ENCODE measurements around the gene GBP4. TPM values are rescaled to one million over a fixed set of nuclear protein-coding genes. Genes with fewer than 3 reads are reported as not detected.

GBP4 gene, protein sequence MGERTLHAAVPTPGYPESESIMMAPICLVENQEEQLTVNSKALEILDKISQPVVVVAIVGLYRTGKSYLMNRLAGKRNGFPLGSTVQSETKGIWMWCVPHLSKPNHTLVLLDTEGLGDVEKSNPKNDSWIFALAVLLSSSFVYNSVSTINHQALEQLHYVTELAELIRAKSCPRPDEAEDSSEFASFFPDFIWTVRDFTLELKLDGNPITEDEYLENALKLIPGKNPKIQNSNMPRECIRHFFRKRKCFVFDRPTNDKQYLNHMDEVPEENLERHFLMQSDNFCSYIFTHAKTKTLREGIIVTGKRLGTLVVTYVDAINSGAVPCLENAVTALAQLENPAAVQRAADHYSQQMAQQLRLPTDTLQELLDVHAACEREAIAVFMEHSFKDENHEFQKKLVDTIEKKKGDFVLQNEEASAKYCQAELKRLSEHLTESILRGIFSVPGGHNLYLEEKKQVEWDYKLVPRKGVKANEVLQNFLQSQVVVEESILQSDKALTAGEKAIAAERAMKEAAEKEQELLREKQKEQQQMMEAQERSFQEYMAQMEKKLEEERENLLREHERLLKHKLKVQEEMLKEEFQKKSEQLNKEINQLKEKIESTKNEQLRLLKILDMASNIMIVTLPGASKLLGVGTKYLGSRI
- 0.02 TPM in 1 of 5 replicates, not detected in the others for total RNA-seq (2022; extraction: Qiagen RNA extraction; ENCODE audit: low read depth)

GRCh38 chr1:89198491-89199072 lies at the start of gene GBP4:
Gene GBP4, minus strand, starts transcription at chr1:89198942. Its CDS starts 108 bp downstream, at chr1:89198834.

DNA sequence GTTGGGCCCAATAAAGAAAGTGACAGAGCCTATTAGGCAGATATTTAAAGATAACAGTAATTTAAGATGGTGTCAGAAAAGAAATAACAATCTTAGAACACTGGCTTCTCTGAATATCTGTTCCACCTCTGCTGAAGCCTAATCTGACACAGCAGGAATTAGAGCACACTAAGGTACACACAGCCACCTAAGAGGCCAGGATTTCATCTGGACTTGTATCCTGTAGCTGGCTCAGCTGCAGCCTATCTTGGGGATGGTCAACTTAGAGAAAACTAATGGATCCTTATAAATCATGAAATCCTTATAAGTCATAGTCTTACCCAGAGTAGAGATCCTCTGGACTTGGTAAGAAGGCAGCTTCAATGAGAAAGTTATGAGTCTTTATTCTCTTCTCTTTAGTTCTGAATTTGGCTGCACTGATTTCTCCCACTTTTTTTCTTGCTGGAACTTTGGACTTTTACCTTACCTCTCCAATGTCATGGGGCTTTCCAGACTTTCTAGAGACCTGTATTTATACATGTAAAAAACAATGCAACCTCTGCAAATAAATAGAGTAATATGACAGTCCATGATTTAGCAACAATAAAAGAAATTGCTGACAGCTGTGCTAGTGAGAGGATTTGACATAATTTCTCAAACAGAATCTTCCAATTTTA lies 23.0 kb downstream of the GBP4 start, which contains the start of gene GBP7:
GBP7 (minus strand) TSS at position 403 of the 656 bp plus-strand sequence. CDS start 4,068 bp downstream, outside the sequence.

Other genes with a start within 250 kb of the GBP4 start
- 5.6 to 8.8 TPM (median 6.7 TPM) in 5 replicates for gene KYAT3, start 206.3 kb downstream of the GBP4 start, total RNA-seq (2022; extraction: Qiagen RNA extraction; ENCODE audit: low read depth)
- 2.3 to 3.1 TPM (median 2.6 TPM) in 5 replicates for gene RBMXL1, start 206.3 kb downstream of the GBP4 start, total RNA-seq (2022; extraction: Qiagen RNA extraction; ENCODE audit: low read depth)
- 1.1 to 1.3 TPM (median 1.3 TPM) in 5 replicates for gene GBP3, start 176.1 kb downstream of the GBP4 start, total RNA-seq (2022; extraction: Qiagen RNA extraction; ENCODE audit: low read depth)
- 0.07 to 0.34 TPM (median 0.13 TPM) in 5 replicates for gene GBP1, start 133.7 kb downstream of the GBP4 start, total RNA-seq (2022; extraction: Qiagen RNA extraction; ENCODE audit: low read depth)
- 0.74 to 1.3 TPM (median 0.91 TPM) in 5 replicates for gene GBP2, start 72.8 kb downstream of the GBP4 start, total RNA-seq (2022; extraction: Qiagen RNA extraction; ENCODE audit: low read depth)
- not detected in 5 replicates for gene GBP7, start 22.9 kb downstream of the GBP4 start, total RNA-seq (2022; extraction: Qiagen RNA extraction; ENCODE audit: low read depth)
- gene GBP5, start 73.9 kb upstream of the GBP4 start, total RNA-seq (2022; extraction: Qiagen RNA extraction; ENCODE audit: low read depth) = 0.05 TPM in 2 of 5 replicates, not detected in the others
- gene GBP6, start 165.1 kb upstream of the GBP4 start, total RNA-seq (2022; extraction: Qiagen RNA extraction; ENCODE audit: low read depth) = not detected in 5 replicates

Measured in A549 treated with CpdA at 1 μM for 4 hours (cell line).